Stimulated activated CD4-positive, alpha-beta T cell treated with anti-CD3 and anti-CD28 coated beads, Interleukin-12 subunit alpha, Interleukin-12 subunit beta, amount 100 ng/mL, for 48 hours (primary cell): ENCODE data around the gene DACT1.

Experiments
- DNase-seq, 3 donors: peaks; one replicate each; pipeline ENCODE4 v3.0.0-alpha.2; 2020; ENCODE audit warnings: low read depth in 2 of 3, low spot score in 1 of 3

Gene DACT1

GRCh38 chr14:58665773-58666500 is 28.2 kb downstream of the DACT1 start:
- no peak for DNase-seq

GRCh38 chr14:58666737-58667136 is 29.0 kb downstream of the DACT1 start:
- DNase-seq, result no peak

- DNase-seq, result no peak
These were observed 30.1 kb downstream of the DACT1 start for GRCh38 chr14:58667900-58668299.

GRCh38 chr14:58668848-58669480 is 31.2 kb downstream of the DACT1 start:
- DNase-seq, result no peak

GRCh38 chr14:58669556-58670200 is 31.9 kb downstream of the DACT1 start:
- no peak for DNase-seq

GRCh38 chr14:58671024-58671423 is 33.3 kb downstream of the DACT1 start:
- DNase-seq, result no peak

GRCh38 chr14:58671436-58671835 is 33.7 kb downstream of the DACT1 start:
- DNase-seq, result no peak

GRCh38 chr14:58673722-58674121 is 36.0 kb downstream of the DACT1 start:
- DNase-seq, result no peak

GRCh38 chr14:58677001-58677400 is 39.2 kb downstream of the DACT1 start:
- no peak for DNase-seq

GRCh38 chr14:58677517-58677916 is 39.8 kb downstream of the DACT1 start:
- no peak for DNase-seq

GRCh38 chr14:58677996-58678395 is 40.2 kb downstream of the DACT1 start:
- DNase-seq, result no peak

- no peak for DNase-seq
These were observed 42.9 kb downstream of the DACT1 start for GRCh38 chr14:58680698-58681097.

GRCh38 chr14:58687232-58687795 is 49.6 kb downstream of the DACT1 start:
- no peak for DNase-seq

- no peak for DNase-seq
These were observed 53.2 kb downstream of the DACT1 start for GRCh38 chr14:58690801-58691516.

GRCh38 chr14:58693048-58693447 is 55.3 kb downstream of the DACT1 start:
- no peak for DNase-seq

- DNase-seq, result no peak
These were observed 57.8 kb downstream of the DACT1 start for GRCh38 chr14:58695514-58695913.

- DNase-seq, result no peak
These were observed 59.6 kb downstream of the DACT1 start for GRCh38 chr14:58697266-58697929.
